Left renal cortex interstitium (tissue), 4 donors: ENCODE data around the gene ZNF385A. TPM values are rescaled to one million over a fixed set of nuclear protein-coding genes. Genes with fewer than 3 reads are reported as not detected.

Source experiments
- DNase-seq, 4 donors: peaks; one replicate each; pipeline ENCODE4 v3.0.0-alpha.2; 2013; ENCODE audit warnings: low read depth in 4 of 4, low spot score in 2 of 4, missing footprints in 1 of 4
- polyA plus RNA-seq, 4 donors: library from polyadenylated mRNA; unstranded; fragments of 120-200 nt; gene quantifications; one replicate each; pipeline ENCODE4 v1.2.1, GENCODE V29; 2013; ENCODE audit not compliant: insufficient read length in 4 of 4

Gene ZNF385A
- polyA plus RNA-seq, 4 donors, result 8.6 to 16.2 (median 13.3) TPM

DNA sequence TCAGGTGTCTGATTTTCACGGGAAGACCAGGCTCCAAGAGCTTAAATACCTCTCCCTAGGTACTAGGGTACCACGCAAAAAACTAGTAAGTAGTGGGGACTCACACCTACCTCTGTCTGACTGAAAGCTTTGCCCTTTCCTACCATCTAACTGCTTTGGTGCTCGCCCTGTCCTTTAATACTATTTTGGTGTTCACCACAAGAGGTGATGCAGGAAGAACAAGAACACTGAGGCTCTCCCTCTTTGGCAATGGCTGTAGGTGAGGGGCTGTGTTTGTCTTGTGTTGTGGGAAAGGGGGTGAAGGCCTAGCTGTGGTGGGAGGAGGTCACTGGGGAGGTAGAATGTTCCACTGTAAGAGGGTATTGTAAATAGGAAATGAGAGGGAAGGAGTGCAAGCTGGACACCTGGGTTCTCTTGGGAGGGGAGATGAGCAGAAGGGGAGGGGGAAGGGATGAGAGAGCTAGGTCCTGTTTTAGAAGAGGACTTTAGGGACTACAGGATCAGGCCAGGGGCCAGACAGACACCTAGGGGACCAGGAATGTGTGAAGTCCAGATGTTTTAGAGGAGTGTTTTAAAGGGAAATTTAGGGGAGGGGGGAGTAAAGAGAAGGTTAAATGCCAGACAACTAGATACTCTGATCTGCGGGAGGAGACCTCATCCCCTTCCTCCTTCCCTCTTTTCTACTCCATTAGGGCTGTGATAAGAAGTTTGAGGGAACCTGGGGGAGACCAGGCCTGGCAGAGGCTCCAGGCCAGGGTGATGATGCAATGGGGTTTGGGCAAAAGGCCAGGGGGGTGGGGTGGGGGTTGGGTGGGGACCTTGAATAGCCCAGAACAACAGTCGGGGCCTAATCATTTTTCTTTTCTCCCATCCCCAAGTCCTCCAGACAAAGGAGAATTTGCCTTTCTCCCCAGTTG is 32.4 kb upstream of the ZNF385A start:
- no peak for DNase-seq

DNA sequence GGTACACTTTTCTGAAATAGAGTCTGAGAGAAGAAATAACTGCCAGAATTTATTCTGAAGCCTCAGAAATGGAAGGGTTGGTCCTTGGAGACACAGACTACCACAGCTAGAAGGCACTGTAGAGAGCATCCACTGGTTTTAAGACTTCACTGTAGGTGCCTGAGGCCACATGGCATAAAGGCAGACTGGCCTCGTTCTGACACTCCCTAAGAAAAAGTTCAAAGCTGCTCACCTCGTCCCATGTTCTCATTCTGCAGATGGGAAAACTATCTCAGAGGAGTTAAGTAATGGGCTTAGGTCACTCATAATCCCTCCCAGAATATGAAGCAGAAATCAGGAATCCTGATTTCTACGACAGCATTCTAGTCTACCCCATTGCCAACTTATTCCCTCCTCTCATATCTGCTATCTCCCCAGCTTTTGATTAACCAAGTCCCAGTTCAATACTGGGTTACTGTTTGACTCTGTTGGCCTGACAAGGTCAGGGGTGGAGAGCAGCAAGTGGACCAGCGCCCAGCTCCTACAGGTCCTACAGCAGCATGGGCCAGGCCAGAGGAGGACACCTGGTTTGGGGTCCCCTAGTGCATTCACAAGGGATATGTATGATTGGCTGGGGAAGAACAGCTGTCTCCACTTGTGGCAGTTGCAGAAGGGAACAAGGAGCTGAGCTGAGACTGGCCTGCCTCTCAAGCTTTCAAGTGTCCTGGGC is 30.8 kb upstream of the ZNF385A start:
- DNase-seq, result no peak

DNA sequence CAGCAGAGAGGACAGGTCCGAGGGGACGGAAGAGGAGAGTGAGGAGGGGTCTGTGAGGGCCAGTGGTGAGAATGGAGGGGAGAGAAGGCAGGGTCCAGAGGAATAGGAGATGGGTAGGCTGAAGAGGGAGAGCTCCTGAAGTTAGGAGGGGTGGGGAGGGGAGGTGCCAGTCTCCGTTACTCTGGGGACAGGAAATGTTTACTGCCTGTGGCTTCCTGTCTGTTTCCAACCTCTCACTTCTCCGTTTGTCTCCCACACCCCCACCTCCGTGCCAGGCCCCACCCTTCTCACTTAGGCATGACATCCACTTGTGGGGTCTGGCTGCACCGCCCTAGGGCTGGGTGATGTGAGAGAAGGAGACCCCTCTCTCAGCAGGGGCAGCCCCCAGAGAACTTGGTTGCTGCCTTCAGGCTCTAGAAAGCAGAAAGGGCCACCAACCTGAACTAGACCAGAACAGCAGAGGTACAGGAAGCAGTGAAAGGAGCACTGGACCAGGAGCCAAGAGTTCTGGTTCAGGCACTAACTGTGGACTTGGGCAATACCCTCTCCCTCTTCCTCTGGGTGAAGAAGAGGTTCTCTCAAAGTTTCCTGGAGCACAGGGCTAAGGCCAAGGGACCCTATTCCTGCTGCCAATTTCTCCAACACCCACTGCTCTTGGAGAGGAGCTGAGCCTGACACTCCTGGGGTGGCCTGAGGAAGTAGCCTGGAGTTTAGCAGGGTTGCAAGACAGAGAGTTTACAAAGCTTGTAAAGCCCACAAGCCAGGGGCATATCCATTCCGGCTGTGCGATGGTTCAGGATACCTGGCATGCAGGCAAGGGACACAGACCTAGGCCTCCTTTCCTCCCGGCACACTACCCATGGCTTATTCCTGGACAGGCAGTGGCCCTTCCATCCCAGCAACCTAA is 29.0 kb upstream of the ZNF385A start:
- DNase-seq, result no peak

DNA sequence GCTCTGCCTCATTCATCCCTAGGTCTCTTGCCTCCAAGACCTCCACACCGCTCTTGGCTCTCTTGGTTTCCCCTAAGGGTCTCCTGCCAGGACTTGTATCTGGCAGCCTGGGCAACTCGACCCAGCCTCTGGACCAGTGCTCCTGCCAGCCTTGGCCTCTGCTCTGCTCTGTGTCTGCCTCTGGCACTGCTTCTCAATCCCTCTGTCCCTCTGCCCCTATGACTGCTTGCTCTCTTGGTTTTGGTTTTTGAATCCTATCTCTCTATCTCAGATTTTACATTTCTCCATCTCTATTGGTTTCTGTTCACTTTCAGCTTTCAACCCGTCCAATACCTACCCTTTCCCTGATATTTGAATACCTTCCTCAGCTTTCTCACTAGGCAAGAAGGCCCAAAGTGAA is 28.3 kb upstream of the ZNF385A start:
- no peak for DNase-seq

DNA sequence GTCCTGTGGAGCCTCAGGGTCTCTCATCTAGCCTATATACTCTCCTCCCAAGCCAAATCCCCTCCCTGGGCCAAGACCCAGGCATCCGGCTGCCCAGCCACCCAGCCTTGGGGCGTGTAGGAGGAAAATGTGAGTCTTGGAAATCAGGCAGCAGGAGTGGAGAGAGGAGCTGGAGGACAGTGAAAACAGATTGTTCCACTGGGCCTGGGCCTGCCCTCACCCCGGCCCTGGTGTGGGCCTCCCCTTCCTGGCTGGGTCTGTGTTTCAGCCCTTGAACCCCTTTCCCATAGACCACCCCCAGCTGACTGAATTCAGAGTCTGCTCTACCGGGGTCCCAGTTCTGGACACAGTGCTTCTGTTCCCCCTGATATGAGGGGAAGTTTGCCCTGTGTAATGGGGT is 27.8 kb upstream of the ZNF385A start:
- DNase-seq, result no peak

DNA sequence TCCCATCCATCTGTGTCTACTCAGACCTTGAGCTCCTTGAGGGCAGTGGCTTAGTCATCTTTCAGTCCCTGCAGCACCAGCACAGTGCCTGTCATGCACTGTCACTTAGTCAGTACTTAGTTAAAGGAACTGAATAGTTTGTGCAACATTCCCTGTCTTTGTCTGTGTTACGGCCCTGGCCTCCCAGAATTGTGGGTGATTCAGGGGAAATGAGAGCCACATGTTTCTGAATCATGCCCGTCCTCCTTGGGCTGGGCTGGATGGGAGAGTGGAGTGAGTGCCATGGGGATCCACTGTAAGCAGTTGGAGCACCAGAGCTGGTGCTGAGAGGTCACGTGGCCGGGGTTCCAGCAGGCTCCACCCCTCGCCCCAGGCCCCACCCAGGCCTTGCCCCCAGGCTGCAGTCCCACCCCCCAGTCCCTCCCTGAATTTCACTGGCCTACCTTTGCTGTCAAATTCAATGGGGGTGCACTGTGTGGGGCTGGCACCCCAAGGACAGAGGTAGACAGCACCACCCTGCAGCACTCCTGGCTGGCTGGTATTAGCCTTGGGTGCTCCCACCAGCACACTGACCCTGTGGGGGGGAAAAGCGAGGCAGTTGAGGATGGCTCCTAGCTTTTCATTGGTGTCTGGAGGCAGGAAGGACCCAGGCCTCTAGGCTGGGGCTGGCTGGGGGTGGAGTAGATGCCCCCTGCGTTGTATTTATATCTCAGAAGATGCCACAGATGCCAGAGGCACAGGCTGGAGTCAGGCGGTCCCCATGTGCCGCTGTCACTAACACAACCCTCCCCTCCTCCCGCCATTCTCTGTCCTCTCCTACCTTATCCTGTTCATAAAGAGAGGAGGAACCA is 27.1 kb upstream of the ZNF385A start:
- DNase-seq, result no peak

DNA sequence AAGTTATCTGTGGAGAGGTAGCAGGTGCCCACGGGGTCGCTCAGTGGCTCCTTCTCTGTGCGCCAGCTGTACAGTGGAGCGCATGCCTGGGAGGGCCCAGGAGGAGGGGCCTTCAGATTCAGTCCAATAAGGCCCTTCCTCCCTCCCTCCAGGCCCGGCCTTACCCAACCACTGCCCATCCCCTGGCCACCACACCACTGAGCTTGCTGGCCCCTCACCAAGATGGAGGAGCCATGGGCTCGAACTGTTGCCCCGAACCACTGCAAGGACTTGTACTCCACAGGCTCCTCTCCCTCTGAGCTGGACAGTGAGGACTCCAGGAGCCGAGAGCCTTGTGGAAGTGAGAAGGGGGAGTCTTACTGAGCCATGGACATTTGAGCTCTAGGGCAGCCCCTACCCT is 24.7 kb upstream of the ZNF385A start:
- DNase-seq, result no peak

DNA sequence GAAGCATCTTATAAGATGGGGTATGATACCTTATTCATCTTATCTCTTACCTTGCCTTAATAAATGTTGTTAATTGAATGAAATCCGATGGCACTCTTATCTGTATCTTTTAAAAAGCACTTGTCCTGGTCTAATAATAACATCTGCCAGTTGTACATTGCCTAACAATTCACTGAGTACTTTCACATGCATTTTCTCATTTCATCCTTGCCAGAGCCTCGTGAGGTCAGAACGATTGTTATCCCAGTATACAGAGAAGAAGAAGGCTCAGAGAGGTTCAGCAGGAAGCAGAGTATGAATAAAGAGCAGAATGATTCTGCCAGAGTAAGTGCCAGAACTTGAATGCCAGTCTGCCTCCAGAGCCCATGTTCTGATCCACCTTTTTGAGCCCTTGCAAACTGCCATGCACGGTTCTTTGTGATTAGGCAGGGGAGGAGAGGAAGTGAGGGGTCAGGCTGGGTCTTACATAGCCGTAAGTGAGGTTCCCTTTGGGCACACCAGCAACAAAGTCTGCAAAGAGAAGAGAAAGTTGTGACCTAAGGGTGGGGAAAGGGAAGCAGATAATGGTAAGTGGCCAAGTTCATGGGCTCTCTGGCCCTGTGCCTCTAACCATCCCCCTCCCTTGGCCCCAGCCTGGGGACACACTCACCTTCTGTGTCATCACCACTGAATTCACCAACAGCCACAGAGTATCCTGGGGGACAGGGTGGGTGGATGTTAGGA is 22.8 kb upstream of the ZNF385A start:
- DNase-seq, result no peak

DNA sequence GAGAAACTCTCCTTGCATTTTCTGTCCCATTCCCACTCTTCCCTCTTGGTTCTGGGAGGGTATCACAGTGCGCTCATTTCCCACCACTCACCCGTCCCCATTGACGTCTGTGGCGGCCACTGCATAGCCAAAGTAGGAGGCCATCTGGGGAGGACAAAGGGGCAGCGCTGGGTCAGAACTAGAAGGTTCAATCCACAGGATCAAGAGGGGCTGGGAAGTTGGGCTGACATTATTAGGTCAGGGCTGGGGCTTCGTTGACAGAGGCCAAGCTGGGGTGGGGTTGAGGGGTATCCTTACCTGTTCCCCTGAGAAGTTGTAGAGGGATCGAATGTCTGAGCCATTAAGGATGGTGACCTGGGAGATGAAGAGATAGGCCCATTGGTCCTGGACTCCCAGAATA is 21.0 kb upstream of the ZNF385A start:
- no peak for DNase-seq

DNA sequence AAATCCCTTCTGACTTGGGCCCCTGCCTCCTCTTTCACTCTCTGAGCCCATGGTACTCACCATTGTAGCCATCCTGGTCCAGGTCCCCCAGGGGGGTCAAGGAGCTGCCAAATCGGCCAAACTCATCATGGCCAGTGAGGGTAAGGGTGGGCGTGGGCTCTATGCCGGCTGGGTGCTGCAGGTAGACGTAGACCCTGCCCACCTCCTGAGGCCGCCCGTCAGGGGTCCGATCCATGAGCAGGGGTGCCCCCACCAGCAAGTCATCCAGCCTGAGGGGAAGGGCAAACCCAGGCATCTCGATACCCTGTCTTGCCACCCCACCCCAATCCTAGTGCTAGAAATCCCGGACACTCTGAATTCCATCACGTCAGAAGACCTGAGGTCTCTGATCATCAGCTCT is 20.6 kb upstream of the ZNF385A start:
- DNase-seq, result no peak

DNA sequence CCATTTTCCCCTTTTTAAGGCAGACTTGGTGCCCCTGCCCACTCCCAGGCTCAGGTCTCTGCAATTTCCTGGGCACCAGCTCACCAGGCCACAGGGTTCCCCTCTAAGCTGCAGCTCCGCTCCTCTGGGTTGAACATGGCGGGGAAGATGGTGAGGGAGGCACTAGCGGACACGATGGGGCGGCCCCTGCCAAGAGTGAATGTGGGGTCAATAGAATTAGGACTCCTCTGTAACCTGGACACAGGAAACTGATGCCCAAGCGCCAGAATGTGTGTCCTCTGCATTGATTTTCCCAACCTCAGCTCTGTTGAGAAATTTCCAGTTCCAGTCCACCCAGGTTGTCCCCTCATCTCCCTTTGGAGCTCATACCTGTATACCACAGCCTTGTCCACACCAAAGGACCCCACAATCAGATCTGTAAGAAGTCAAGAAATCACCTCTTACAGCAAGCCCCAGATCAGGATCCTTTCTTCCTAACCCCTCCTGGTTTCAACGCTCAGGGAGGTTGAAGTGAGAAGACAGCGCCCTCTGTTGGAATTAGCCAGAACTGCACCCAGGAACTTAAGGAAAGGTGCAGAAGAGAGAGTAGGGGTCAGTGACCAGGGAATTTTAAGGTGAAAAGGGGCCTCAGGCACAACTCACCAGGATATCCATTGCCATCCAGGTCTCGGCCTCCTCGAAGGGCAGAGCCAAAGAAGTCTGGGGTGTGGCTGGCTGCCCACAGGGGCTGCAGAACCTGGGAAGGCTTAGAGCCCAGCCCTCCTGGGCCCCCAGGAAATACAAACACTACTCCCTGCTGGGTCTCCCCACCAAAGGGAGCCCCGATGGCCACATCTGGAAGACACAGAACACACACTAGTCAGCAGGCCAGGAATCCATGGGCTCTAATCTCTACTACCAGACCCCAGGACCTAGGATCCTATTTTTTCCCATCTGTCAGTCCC is 19.8 kb upstream of the ZNF385A start:
- peak in 1 of 4 donors; percentile 53 for DNase-seq

DNA sequence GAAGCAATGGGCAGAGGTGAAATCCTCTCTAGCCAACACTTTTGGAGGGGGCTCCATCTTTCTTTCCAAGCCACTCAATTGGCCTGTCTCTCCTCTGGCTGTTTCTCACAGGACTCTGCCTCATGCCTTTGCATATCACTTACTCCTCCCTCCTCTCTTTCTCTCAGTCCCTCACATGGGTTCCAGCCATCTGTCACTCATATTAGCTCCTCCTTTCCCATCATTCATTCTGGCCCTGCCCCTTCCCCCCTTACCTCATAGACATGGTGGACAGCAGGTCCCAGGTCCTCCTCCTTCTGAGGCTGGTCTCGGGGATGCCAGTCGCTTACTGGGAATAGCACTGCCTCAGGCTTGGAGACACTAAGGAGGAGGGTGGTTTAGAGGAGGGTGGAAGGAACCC is 16.6 kb upstream of the ZNF385A start:
- no peak for DNase-seq

DNA sequence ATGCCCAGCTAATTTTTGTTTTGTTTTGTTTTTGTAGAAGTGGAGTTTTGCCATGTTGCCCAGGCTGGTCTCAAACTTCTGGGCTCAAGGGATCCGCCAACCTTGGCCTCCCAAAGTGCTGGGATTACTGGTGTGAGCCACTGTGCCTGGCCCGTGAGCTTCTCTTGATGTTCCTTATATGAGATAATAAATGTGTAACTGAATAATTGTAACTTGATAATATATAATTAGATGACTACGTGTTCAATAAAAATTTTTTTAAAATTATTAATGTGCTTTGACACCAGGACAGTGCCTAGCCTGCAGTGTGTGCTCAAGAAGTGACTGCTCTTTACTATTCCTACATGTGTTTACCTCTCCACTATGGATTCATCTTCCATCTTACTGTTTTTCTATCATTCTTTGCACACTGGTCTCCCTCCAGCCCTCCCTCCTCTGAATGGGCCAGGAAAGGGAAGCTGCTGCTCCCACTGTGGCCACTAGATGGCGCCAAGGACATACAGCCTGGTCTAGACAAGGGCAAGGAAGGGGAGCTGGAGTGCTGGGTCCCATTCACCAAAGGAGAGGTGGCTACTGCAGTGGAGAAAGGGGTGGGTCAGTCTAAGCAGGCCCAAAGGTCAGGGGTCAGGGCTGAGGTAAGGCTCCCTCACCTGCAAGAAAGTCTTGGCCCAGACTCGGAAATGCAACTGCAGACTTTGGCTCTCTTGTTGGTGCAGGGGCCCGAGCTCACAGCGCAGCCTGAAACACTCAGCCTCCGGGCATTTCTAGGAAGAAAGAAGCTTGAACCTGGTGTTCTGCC is 14.7 kb upstream of the ZNF385A start:
- peak in 1 of 4 donors; percentile 85 for DNase-seq

DNA sequence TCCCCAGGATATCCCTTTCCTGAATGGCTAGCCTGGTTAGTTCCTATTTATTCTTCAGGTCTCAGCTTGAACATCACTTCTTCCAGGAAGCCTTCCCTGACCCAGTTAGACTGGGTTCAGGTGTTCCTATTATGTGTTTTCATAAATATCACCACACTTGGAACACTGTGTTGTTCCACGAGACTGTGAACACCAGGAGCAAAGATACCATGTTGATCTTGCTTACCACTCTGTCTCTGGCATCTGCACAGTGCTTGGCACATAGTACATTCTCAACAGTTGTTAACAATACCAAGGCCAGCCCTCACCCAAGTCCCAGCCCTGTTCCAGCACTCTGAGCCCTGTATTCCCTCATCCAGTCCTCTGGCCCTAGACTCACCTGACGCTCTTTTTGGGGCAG is 13.7 kb upstream of the ZNF385A start:
- DNase-seq, result no peak

DNA sequence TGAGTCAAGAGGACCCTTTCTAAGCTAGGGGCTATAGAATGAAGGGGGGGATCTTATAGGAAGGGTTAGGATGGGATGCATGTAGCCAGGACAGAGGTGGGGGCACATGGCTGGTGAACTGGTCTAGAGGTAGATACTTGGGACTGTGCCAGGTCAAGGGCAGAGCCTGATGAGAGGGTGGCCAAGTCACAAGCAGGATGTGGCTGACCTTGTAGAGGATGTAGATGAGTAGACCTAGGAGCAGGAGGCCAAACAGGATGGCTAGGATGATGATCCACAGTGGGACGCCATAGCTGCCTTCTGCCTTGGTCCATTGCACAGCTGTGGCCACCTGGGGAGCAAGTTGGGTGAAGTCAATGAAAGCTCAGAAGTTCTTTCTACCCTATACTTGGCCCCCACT is 12.6 kb upstream of the ZNF385A start:
- no peak for DNase-seq

DNA sequence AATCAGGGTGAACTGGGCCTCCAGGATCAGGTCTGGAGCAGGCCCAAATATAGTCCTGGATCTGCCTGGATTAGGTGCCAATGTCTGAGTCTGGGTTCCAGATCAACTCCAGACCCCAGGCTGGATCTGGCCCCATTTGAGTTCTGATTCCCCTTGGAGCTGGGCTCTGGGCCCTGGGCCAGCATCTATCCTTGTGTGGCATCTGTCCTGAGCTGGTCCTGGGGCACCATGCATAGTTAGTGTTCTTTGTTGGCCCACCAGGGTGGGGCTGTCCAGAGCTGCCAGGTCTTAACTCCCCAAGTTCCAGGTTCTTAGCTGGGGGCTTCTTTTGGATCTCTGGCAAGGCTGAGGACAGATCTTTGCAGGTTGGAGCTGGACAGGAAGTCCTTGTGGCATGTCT is 11.0 kb upstream of the ZNF385A start:
- no peak for DNase-seq

DNA sequence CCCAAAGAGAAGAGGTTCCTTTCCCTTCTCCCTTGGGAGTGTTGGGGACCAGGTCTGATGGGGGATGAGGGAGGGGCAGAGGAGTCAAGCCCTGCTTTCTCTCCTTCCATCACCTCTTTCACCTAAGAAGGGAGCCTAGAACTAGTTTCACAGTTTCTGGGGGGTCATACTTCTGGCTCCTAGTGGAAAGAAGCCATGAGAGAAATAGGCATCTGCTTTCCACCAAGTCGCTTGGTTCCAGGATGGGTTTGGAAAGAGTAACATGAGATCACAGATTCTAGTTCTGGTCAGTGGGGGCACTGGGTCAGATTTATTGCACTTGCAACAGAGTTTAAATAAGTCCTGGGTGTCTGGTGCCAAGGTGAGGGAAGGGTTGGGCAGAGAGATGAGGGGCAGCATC is 10.5 kb upstream of the ZNF385A start:
- no peak for DNase-seq
